NOMO-1 treated with DMSO at 0.1 percent for 48 hours (cell line): Measurements from ENCODE around the gene RANBP3L.
A peak's percentile ranks its signal among the peaks of the same experiment; 100 is the strongest.

Source experiments
- DNase-seq: peaks from one replicate; lab custom pipeline; 2025; ENCODE audit not compliant: unreplicated experiment; lab: John Stamatoyannopoulos, UW

RANBP3L gene

DNA sequence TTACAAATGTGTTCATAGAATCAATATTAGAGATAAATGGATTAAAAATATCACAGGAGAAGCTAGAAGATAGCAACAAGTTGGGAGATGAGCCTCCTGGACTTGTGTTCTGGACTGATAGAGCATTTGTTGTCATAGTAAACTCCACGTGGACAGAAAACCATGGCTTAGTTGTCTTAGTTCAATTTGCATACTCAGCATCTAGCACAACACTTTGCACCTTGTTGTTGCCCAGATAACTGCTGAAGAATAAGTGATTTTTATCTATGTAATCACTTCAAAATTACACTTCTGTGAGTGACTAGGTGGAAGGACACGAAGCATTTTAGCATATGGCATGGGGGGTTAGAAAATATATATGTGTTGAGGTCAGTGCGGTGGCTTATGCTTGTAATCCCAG is 4.0 kb downstream of the RANBP3L start:
- DNase-seq = no peak

DNA sequence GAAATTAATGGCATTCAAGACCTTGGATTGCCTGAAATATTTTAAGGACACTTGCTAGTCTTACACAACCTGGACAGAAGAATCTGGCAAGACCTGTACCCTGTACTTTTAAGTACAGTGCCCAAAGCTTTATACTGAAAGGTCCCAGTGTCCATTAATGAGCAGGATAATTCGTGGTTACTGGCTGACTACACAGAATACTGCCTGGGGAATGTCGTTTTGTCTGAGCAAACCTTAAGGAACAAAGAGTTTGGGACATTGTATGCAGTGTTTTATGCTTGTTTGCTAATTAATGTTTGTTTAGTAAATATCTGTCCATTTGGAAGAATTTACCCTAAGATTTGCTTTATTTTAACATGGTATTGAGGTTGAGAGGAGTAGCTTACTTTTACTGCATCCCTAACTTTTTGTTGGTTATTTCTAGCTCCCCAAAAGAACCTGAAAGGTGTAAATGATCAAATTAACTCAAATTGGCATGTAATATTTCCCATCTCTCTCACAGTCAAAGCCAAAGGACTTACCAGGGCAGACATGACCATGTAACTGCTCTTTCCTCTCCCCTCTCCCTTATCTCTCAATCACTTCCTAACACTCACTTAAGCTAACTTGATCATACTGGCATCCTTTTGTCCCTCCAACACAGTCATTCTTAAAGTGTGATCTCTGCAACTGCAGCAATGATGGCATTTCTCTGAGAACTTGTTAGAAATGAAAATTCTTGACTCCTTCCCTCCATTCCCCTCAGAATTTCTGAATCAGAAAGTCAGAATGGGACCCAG is 15.7 kb downstream of the RANBP3L start:
- no peak for DNase-seq

DNA sequence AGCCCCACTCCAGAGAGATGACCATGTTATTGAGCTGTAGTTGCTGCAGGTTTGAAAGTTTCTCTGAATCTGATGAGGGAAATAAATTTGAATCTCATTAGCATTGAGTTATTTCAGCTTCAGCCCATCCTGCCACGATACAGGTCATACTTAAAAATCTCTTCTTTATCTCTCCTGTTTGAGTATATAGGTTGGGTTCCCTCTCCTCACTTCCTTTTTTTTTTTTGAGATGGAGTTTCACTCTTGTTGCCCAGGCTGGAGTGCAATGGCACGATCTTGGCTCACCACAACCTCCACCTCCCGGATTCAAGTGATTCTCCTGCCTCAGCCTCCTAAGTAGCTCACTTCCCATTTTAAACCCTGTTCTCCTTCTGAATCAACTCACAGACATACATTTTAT is 17.9 kb downstream of the RANBP3L start:
- peak; percentile 53 for DNase-seq

DNA sequence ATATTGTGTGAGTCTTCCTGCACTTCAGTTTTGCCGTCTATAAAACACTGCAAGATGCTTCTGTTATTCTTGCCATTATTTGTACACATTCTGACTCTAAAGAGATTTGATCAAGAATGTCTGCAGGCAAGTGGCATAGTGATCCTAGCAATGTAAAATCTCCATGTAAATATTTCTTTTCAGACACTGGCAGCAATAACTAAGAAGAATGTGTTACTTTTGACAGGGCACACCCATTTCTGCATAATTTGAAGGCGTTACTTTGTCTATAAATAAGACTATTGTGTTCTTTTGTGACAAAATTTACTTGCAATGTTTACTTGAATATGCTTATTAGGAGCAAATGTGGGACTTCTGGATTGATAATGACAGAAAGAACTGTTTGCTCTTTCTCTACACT is 20.1 kb downstream of the RANBP3L start:
- DNase-seq = no peak

DNA sequence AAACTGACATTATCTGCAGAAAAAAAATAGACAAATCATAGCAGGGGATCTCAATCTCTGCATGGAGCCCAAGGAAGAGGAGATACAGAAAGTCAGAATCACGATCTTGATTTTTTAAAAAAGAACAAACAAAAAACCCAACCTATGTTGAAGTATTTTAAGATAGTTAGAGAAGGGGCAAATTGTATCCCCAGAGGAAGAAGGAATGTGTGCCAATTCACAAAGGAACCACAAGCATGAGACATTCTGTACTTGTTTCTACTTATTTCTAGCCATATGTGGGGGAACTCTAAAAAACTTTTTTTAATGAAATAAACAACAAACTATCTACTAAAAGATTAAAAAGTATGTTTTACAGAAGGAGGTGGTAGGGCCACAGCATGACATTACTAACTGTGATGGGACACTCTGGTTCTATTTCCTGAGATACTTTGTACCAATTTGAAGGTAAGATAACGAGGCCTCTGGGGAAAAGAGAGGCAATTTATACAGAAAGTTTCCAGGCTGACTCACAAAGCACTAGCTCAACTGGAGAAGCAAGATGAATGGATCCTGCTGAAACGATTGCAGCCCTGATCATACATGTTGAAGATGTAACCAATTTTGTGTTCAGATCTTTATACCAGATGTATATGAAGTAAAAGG is 22.5 kb downstream of the RANBP3L start:
- DNase-seq = no peak

DNA sequence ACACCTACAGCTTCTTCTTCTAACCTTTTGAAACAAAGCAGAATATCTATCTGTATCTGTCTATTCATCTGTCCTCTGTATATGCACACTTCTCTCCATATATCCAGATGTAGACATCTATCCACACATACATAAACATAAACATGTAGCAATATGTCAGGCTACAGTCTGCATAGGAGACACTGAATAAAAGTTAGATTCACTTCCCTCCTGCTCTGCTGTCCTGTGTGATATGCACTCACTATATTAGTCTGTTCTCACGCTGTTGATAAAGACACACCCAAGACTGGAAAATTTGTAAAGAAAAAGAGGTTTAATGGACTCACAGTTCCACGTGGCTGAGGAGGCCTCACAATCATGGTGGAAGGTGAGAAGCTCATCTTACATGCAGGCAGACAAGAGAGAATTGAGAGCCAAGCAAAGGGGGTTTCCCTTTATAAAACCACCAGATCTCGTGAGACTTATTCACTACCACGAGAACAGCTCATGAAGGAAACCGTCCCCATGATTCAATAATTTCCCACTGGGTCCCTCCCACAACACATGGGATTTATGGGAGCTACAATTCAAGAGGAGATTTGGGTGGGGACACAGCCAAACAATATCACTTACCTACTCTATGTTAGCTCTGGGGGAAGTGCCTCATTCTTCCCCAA is 24.1 kb downstream of the RANBP3L start:
- peak; percentile 61 for DNase-seq

DNA sequence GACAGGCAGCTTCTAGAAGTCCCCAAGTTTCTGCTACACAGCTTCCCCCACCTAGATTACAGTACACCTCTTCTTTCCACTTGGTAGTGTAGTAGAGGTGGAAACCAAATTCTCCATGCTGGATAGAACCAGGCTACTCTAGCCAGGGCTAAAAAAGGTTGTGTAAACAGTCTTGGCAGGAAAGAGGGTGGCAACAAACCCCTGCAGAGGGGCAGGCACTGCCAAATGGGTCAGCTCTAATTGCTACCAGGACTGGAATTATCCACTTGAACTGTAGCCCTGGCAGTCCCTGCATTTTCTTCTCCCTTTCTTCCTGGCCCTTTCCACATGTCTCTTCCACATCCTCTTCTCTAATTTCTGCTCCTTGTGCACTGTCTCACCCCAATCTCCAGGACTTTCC is 24.8 kb downstream of the RANBP3L start:
- no peak for DNase-seq

DNA sequence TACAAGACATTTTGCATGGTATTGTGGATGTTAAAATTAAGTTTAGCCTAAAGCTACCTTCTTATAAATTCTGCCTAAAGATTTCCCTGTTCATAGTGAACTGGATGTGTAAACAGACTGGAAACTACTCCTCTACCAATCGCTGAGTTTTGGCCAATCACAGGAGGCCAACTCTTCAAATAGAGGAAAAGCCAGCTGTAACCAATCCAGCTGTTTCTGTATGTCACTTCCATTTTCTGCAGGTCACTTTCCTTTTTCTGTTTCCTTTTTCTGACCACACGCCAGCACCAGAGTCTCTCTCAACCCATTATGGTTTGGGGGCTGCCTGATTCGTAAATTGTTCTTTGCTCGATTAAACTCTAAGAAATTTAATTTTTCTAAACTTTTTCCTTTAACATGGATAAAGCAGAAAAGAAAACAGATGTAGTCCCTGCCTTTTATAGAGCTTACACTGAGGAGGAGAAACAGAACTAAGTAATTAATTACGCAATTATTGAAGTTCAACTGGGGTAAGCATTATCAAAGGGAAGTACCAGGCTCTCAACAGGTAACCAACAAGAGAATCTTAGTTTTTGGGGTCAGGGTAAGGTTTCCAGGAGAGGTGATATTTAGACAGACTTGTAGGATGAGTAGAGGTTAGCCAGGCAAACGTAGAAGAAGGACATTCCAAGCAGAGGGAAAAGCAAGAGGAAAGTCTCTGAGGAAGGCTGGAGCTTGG is 27.7 kb downstream of the RANBP3L start:
- DNase-seq = peak; percentile 92

DNA sequence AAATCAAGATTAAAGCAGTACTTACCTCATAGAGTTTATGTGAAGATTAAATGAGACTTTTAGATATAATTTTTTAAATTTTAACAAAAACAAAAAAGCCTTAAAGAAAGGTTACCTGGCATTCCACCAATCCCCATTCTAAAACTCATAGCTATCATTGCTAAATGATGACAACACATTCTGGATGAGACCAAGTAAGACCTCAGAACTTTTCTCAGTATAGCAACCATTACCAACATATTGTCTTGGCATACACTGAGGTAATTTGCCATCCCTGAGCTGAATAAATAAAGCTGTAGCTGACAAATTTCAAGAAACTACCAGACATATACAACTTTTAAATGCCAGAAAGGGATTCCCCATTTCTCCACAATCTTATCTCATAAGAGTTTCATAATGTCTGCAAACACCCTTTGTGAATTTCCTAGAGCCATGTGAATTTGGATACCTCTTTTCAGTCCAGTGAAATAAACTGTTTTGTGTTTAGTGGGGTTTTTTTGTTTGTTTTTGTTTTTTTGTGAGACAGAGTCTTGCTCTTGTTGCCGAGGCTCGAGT is 29.5 kb downstream of the RANBP3L start:
- no peak for DNase-seq

DNA sequence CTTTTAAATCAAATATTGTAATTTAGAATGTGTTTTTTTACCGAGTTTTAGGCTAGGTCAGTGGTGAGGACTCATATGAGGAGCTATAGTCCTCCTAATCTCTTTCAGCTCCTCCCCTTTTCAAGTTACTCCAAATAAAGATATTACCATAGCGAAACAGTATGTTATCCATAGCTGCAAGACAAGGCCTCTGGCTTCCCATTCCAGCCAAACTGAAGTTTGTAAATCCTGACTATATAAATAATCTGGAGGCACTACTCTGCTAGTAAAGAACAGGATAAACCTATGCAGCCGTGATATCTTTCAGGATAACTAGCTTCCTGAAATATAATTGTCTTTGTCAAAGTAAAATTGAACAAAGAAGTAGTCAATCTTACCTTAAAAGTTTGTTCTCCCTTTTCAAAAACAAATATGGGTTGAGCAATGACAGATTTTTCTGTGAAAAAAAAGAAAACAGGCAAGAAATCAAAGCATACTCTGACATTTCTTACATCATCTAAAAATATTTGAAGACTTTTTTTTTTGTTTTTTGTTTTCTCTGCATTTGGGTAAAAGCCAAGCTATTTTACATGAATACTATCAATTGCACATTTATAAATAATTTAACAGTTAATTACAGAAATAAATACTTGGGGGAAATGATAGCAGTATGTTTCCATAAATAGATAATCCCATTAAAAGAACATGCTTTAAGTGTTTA is 30.7 kb downstream of the RANBP3L start:
- no peak for DNase-seq

DNA sequence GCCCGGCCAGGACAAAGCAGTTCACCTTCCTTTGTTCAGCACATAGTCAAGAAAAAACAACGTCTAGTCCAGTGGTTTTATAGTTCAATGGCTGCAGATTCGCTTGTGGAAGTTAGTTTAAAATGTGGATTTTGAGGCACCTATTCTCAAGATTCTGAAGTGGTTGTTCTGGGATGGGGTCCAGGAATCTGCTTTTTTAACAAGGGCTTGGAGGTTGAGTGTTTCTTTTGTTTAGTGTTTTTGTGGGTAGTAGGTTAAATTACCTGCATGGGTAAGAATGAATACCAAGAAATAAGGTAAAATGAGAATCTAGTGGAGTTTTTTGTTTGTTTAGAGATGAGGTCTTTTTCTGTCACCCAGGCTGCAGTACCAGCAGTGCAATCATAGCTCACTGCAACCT is 31.5 kb downstream of the RANBP3L start:
- no peak for DNase-seq

DNA sequence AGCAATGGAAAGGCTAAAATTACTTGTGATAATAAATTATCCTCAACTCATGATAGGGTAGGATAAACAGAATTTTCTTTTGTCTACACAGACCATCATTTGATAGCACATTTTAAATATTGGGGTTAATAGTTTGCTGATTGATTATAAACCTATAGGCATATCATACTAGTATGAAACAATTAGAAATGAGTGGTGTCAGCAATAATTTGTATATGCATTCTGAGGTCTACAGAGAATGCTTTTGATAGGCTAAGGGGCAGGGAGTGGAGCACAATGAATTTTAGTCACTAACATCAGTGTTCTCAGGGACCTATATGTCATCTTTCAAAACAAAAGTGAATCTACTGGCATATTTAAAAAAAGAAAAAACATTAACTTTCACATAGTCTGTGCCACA is 32.2 kb downstream of the RANBP3L start:
- no peak for DNase-seq

DNA sequence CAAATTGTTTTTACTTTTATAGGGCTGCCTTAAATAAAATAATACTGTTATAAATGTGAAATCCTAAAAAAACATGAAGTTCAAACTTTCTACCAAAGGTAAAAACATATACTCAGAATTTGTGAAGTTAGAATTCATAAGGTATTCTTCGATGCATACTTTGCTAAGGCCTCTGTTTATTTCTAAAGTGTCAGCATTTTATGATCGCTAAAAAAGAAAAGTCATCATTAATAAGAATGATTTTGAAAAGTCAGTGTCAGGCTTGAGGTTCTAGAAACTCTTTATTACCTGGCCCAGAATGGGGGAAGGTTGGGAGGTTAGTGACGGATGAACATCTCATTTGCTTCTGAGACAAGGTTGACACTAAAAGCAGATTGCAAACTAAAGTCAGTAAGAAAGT is 33.8 kb downstream of the RANBP3L start:
- no peak for DNase-seq

DNA sequence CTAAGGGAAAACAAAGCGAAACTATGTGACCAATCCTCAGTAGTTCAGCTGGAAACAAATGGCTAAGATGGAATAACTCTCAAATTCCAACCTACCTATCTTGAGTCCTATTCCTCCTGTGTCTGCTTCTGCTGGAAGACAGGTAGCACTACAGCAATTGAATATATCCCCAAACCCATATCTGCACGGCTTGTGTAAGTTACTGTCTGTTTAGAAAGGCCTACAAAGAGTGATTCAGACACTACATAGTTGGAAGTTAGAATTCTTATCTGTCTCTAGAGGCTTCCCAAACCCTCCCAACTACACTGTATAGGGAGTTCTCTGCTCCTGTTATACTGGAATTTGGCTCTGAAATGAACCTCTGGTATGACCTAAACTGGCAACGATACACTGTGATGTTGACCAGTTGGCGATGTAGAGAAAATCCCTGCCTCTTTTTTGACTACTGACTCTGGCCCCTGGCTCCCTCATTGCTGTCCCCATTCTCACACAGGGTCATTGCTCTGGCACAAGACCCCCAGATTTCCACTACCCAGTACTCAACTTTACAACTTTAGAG is 37.4 kb downstream of the RANBP3L start:
- DNase-seq = no peak

DNA sequence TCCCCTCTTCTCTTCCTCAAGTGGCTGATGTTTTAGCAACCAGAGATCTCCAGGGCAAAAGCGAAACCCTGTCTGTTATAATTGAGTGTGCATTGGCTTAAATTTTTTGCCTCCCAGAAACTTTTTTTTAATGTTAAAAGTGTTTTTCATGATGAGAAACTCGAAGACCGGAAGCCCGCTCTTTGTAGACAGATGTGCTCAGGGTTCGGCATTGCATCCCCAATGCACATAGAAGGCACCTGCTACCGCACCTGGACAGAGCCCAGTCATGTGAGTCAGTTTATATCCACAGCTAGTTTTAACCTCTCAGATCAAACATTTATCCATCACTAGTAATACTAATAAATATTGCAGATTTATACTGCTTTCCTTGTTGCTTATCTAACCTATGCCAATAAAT is 40.5 kb downstream of the RANBP3L start:
- no peak for DNase-seq

DNA sequence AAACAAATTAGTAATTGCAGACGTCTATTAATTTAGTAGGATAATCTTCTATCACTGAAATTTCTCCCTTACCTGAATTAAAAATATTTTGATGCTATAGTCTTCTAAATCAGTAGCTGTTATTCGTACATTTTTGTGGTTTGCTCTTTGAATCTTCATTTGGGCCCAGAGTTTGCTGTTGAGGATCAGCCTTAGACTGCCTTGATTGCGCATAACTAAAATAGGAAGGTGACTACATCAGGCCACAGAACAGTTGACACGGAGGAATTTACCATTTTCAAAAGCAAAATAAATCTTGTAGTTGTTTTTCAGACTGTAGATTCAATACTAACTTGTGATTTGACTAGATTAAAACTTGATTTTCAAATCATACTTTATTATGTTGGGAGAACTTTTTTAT is 48.1 kb downstream of the RANBP3L start:
- DNase-seq = no peak

DNA sequence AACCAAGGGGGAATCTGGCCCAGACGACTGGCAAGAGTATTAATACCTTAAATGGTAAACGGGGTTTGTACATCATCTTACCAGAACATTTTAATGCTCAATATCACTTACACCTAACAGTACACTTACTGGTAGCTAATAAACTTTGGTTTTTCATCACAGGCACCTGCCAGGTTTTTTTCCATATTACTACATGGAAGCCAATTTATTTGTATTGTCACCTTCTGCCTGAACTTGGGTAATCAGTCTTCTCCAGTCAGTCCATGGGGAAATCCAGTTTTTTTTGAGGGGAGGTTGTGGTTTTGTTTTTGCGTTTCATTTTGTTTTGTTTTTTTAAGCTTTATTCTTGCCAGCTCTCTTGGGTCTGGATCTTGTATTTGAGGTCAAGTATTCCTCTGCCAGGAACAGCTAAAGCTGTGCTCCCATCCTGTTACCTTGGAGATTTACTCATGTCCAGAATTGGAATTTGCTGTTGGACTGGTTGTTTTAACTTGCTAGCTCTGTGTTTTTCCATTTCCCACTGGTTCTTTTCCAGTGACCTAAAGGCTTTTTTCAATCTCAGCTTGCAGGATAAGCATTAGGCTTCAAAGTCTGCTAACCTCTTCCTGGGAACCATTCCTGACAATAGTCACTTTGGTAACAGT is 48.9 kb downstream of the RANBP3L start:
- no peak for DNase-seq

DNA sequence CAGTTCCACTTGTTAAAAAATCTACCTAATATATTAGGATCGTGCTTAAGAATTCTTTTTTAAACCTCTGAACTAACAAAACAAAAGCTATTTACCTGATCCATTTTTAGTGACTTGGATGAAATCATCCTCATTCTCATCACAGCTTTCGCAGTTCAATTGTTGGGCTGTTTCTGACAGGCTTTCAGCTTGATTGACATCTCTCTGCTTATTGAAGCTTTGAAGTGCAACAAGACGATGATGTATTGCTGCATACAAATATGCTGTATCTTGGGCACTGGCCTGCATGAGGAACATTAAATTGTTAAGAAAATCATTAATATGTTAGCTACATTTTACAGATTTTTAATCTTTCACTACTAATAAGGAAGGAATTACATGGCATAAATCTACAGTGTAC is 50.5 kb downstream of the RANBP3L start:
- DNase-seq = no peak

DNA sequence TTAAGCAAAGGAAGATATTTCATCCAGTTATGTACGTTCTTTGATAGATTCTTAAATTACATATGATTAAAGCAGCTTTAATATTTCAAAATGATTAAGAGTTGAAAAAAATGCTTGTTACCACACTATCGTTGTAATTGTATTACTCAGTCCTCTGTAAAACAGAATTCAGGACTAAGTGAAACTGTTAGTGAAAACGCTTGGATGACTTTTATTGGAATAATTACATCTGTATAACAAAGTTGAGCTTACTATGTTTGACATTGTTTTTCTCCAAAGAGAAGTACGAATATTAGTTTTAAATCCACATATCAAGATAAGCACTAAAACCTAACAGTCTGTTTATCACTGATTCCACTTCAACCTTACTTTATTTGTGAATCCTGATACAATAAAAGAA is 51.3 kb downstream of the RANBP3L start:
- DNase-seq = no peak
